BLaER1 (cell line): ENCODE results near the gene TSPAN31.

Experiments used
- H3K27ac ChIP-seq: shearing (Covaris generic); formaldehyde crosslinking; 2 replicates; pipeline ENCODE4 v1.8.1; 2022
- H3K27me3 ChIP-seq: shearing (Covaris generic); formaldehyde crosslinking; 2 replicates; pipeline ENCODE4 v1.8.1; 2022
- H3K36me3 ChIP-seq: shearing (Covaris generic); formaldehyde crosslinking; 2 replicates; pipeline ENCODE4 v1.8.1; 2022
- H3K4me1 ChIP-seq: shearing (Covaris generic); formaldehyde crosslinking; 2 replicates; pipeline ENCODE4 v1.8.1; 2022
- H3K4me2 ChIP-seq: shearing (Covaris generic); formaldehyde crosslinking; 2 replicates; pipeline ENCODE4 v1.8.1; 2022
- H3K4me3 ChIP-seq: shearing (Covaris generic); formaldehyde crosslinking; 2 replicates; pipeline ENCODE4 v1.8.1; 2022
- H3K9ac ChIP-seq: shearing (Covaris generic); formaldehyde crosslinking; 2 replicates; pipeline ENCODE4 v1.8.1; 2022
- H3K9me3 ChIP-seq: shearing (Covaris generic); formaldehyde crosslinking; 2 replicates; pipeline ENCODE4 v1.8.1; 2022
- H4K20me1 ChIP-seq: shearing (Covaris generic); formaldehyde crosslinking; 2 replicates; pipeline ENCODE4 v1.8.1; 2022
- Cebpa-rat ChIP-seq: shearing (Covaris generic); IDR thresholded peaks from 2 replicates; pipeline ENCODE4 v1.8.1; 2022

TSPAN31 gene

DNA sequence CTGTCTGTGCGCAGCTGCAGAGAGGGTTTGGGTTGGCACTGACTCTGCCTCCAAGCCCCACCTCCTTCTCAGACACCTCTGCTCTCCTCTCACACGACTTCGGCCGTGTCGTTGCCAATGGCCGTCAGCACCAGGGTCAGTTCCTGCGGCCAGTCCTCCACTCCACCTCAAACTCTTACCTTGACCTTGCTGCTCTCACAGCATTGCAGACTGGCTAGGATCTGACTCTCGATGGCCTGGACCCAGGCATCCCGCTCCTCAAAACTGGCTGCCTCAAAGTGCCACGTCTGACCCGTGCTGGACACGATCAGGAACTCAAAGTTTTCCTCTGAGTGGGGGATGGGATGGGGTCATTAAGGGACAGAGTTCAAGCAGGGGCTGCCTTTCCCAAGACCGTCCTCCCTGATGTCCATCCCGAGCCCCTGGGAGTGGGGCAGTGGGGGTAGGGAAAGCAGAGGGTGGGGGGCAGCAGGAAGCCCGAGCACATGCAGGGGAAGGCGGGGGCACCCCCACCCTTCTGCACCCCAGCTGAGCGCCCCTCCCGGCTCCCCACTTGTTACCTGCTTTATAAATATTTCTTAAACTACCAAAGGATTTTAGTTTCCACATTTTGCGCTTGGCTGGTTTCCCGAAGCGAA, 17.0 kb upstream of the TSPAN31 start:
- no peak overlapping the region for H3K4me2 ChIP-seq
- H3K9ac ChIP-seq = no peak overlapping the region
- no peak overlapping the region for H3K4me3 ChIP-seq
- 0 out of 2 replicates have a peak, but pooled peaks cover 6% of the 10 kb centered on the region for H3K4me1 ChIP-seq
- peaks cover 18% of the 10 kb centered on the region for H3K9me3 ChIP-seq
- no peak for TF ChIP-seq Cebpa-rat
- H3K27ac ChIP-seq = no peak overlapping the region
- peaks cover under 1% of the 10 kb centered on the region; the same call in 1 of the 2 replicates for H4K20me1 ChIP-seq
- no peaks in the 10 kb centered on the region for H3K27me3 ChIP-seq
- peaks cover 75% of the 10 kb centered on the region for H3K36me3 ChIP-seq

DNA sequence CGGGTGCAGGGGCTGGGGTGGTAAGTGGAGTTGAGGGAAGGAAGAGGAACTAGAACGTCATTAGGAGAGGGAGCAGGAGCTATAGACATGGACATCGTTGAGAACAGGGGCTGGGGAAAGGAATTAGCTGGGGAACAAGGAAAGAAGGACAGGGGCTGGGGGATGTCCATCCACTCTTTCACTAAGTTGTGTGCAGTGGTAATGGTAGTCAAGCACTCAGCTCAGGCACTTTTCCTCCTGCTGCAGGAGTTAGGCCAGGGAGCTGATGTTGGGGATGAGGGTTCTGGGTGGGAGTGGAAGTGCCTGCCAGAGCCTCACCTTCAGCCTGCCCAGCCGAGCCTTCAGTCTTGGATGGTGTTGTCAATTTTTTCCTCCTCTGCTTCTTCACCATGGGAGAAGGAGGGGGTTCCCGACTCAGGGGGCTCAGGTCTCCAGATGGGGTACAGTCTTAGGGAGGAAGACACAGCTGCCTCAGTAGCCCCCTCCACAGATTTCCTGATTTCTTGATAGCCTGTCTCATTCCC, 15.5 kb upstream of the TSPAN31 start:
- no peak overlapping the region for H3K9ac ChIP-seq
- no peak overlapping the region for H3K27ac ChIP-seq
- peaks cover 5% of the 10 kb centered on the region; the same call in 1 of the 2 replicates for H4K20me1 ChIP-seq
- H3K27me3 ChIP-seq = no peaks in the 10 kb centered on the region
- TF ChIP-seq Cebpa-rat = no peak
- no peak overlapping the region for H3K4me2 ChIP-seq
- peaks cover 18% of the 10 kb centered on the region for H3K9me3 ChIP-seq
- peaks cover 83% of the 10 kb centered on the region for H3K36me3 ChIP-seq
- 0 out of 2 replicates have a peak, but pooled peaks cover 6% of the 10 kb centered on the region for H3K4me1 ChIP-seq
- H3K4me3 ChIP-seq = no peak overlapping the region

DNA sequence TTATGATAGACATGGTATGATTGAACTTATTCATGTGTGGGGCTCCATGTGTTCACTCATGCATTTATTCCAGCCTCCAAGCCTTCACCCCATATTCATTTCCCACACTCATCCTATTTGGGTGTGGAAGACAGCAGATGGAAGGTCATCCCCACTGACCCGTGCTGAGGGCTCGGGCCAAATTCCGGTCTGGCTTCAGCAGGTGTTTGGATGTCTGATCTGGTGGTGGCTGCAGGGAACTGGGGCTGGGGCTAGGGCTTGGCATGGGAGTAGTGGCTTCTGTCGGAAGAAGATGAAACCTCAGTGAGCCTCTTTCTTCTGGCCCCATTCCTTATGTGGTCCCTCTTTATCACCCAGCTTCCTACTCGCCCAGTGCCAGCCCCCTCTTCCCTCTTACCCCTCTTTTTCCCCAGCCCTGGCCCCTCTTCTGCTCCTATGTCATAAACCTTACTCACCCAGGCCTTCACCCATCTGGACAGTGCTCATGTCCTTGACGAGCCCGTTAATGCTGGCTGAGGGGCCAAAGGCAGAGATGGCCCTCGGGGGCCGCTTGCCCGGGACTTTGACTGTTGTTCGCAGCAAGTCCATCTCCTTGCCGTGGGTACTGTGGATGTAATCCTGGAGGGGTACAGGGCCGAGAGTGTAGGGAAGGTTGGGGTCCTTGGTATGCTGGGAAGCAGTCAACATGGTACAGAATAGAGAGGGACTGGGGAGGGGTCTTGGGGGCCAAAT, 14.3 kb upstream of the TSPAN31 start:
- Histone ChIP-seq H3K36me3 (peaks cover 92% of the 10 kb centered on the region), H3K4me3 (no peak overlapping the region)

DNA sequence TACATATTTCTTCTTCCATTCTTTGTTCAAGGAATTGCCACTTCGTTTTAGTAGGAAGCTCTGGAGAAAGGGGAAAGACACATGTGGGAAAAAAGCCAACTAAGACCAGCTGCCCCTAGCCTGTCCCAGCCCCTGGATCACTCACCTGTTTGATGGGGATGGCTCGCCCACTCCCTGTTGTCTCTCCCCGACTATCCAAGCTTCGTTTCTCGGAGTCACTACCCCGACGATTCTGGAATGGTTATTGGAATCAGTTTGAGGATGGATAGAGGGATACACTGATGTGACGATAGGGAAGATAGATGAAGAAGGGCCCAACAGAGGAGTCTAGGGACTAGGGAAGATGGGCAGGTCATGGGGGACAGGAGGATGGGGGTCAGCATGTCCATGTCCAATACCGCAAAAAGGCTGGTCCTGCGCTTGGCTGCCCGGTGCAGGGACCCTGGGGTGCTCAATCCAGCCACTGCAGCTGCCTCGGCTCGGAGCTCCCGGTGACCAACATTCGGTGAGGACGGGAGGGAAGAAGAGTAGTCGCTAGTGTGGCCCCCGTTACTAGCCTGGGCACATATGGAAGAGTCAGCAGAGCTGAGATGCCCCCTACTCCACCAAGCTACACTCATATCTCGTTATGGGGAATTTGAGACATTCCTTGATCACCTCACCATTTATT, 13.3 kb upstream of the TSPAN31 start:
- Histone ChIP-seq H3K27me3 (no peaks in the 10 kb centered on the region), H3K4me1 (no peaks in the 10 kb centered on the region), H3K27ac (no peak overlapping the region), H3K9me3 (peaks cover 11% of the 10 kb centered on the region), H3K36me3 (peaks cover 90% of the 10 kb centered on the region), H4K20me1 (peaks cover 19% of the 10 kb centered on the region), H3K4me2 (no peak overlapping the region), H3K4me3 (no peak overlapping the region), H3K9ac (no peak overlapping the region)
- TF ChIP-seq Cebpa-rat = no peak

More for the DNA sequence above, 14.3 kb upstream of the TSPAN31 start:
- Histone ChIP-seq H4K20me1 (peaks cover 8% of the 10 kb centered on the region), H3K4me1 (no peaks in the 10 kb centered on the region), H3K9me3 (peaks cover 18% of the 10 kb centered on the region), H3K27me3 (no peaks in the 10 kb centered on the region), H3K27ac (no peak overlapping the region), H3K9ac (no peak overlapping the region), H3K4me2 (no peak overlapping the region)
- TF ChIP-seq Cebpa-rat = no peak

DNA sequence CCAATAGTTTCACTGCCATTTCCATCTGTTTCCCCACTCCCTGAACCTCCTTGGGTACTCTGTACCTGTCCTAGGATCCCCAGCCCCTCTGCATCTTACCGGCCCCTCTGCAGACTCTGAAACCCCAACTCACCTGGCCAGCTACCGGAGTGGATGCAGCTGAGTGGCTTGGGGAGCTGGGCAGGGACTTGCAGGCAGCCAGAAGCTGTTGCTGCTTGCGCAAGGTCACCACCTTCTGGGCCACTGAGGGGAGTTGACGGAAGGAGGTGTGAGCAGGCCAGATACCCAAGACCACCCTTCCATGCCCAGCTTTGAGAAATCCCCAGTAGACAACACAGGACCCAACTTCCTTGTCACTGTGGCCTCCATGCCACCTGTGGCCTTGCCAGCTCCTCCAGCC, 12.6 kb upstream of the TSPAN31 start:
- Histone ChIP-seq H3K27me3 (no peaks in the 10 kb centered on the region), H3K4me3 (no peak overlapping the region), H3K9ac (no peak overlapping the region), H3K9me3 (peaks cover 4% of the 10 kb centered on the region), H4K20me1 (peaks cover 26% of the 10 kb centered on the region), H3K36me3 (peaks cover 90% of the 10 kb centered on the region), H3K4me1 (no peaks in the 10 kb centered on the region), H3K27ac (no peak overlapping the region), H3K4me2 (no peak overlapping the region)
- no peak for TF ChIP-seq Cebpa-rat

DNA sequence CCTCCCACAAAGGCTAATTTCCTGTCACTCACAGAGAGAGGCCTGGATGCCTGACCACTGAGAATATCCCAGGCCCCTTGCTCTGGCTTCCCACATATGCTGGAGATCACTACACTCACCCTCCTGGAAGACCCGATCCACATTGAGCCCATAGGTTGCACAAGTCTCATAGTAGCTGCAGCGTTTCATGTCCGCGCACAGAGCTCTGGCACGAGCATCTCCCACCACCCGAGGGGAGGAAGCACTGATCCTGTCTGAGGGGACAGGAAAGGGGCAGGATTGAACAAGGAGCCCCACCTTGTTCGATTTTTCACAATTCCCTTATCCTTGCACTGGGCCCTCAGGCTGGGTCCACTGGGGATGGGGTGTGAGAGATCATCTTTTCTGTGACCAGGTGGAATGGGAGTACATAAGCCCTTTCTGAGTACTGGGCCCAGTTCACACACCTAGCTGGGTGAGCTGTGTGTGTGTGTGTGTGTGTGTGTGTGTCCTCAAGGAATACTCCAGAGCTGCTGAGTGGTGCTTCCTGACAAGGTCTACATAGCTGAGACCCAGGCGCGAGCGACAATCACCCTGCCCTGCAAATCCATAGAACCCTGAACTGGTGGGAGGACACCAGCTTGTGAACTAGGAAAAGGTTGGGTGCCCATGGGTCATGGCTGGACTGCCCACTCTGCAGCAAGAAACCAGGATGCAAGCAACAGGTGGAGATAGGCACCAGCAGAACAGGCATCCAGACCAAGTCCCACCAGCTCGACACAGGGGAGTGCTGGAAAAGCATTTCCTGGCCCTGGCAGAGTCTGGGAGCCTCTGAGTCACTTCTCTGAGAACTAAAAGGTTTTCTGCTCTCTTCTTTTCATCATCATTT, 11.9 kb upstream of the TSPAN31 start:
- Histone ChIP-seq H3K27ac (no peak overlapping the region), H3K9ac (no peak overlapping the region), H3K36me3 (peaks cover 90% of the 10 kb centered on the region), H3K4me2 (no peak overlapping the region), H4K20me1 (peaks cover 33% of the 10 kb centered on the region), H3K27me3 (no peaks in the 10 kb centered on the region), H3K4me1 (no peaks in the 10 kb centered on the region), H3K4me3 (no peak overlapping the region), H3K9me3 (no peaks in the 10 kb centered on the region)
- TF ChIP-seq Cebpa-rat = no peak

DNA sequence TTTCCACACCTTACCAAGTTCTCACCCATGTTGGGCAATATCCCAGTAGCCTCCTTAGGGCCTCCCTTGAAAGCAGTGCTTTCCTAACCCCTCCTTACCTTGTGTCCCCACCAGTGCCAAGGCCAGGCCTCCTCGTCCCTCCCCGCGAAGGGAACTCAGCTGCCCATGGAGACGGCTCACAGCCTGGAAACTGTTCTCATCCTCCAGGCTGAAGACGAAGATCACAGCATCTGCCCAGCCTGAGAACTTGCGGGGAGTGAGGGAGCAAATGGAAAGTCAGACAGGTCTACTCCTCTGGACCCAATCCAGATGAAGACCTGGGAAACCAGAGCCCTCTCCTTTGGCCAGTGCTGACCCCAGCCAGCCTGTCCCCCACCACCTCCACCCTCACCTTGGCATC, 10.9 kb upstream of the TSPAN31 start:
- Histone ChIP-seq H3K4me1 (no peaks in the 10 kb centered on the region), H3K36me3 (peaks cover 83% of the 10 kb centered on the region), H3K27me3 (no peaks in the 10 kb centered on the region), H3K4me3 (no peak overlapping the region), H3K27ac (no peak overlapping the region), H4K20me1 (peaks cover 33% of the 10 kb centered on the region), H3K4me2 (no peak overlapping the region), H3K9ac (no peak overlapping the region), H3K9me3 (no peaks in the 10 kb centered on the region)
- no peak for TF ChIP-seq Cebpa-rat

DNA sequence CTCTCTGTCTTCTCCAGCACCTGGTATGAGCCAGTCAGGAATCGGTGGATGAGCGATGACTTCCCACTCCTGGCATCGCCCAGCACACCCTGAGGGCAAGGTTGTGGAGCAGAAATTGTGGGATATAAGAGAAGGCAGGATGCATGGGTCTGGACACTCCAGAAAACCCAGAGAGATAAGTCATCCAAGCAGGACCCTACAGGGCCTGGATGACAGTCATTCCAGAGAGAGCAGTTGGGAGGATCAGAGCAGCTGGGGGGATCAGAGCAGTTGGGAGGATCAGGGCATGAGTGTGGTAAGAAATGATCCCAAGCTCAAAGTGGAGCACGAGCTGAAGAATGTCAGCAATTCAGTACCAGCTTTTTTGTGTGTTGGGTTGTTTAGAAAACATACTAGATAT, 10.2 kb upstream of the TSPAN31 start:
- H3K4me1 ChIP-seq = peaks cover 6% of the 10 kb centered on the region
- no peaks in the 10 kb centered on the region for H3K27me3 ChIP-seq
- no peaks in the 10 kb centered on the region for H3K9me3 ChIP-seq
- peaks cover 84% of the 10 kb centered on the region for H3K36me3 ChIP-seq
- H4K20me1 ChIP-seq = peaks cover 38% of the 10 kb centered on the region
- TF ChIP-seq Cebpa-rat = no peak
- H3K27ac ChIP-seq = no peak overlapping the region
- no peak overlapping the region for H3K9ac ChIP-seq
- no peak overlapping the region for H3K4me3 ChIP-seq
- H3K4me2 ChIP-seq = no peak overlapping the region

DNA sequence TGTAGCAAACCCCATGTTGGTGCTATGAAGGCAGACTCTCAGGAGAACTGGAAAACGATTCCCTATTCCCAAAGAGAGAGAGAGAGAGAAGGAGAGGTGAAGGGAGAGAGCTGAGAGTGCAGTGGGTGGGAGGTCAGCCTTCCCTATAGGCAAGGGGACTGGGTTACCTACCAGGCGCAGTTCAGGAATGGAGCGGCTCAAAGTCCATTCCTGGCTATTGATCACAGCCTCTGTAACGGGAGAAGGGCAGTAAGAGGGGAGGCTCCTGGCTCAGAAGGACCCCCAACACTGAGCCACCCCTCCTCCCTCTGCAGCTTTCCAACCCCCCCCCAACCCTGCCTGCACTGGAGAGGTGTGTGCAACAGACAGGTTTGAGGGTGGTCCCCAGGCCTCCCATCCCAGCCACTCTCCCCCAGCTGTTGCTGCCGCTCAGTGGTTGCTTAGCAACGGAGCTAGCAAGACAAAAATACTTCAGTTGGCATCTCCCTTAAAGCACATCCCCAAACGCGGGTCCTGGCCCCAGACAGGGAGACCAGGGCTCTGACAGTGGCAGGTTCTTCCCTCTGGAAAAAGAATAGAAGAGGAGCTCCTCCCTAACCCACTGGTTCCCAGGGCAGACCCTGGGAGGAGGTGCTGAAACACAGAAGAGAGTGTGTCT, 9.5 kb upstream of the TSPAN31 start:
- peaks cover 78% of the 10 kb centered on the region for H3K36me3 ChIP-seq
- no peaks in the 10 kb centered on the region for H3K9me3 ChIP-seq
- no peak overlapping the region for H3K4me2 ChIP-seq
- peaks cover 38% of the 10 kb centered on the region for H4K20me1 ChIP-seq
- TF ChIP-seq Cebpa-rat = no peak
- H3K9ac ChIP-seq = no peak overlapping the region
- no peak overlapping the region for H3K4me3 ChIP-seq
- peaks cover 14% of the 10 kb centered on the region for H3K4me1 ChIP-seq
- no peak overlapping the region for H3K27ac ChIP-seq
- H3K27me3 ChIP-seq = no peaks in the 10 kb centered on the region
